ENCODE measurements around the gene HSF5. TPM values are rescaled to one million over a fixed set of nuclear protein-coding genes. Genes with fewer than 3 reads are reported as not detected.
A peak's percentile ranks its signal among the peaks of the same experiment; 100 is the strongest.

HSF5 gene
- total RNA-seq, 1 experiment from 2014 or later = not detected

GRCh38 chr17:58520843-58521430, 32.7 kb upstream of the HSF5 start:
- ATAC-seq (no peak), DNase-seq (ENCODE audit: low read depth, low spot score) (no peak)
- BruUV-seq (replicated peaks) = no TSS peak
- Histone ChIP-seq H3K4me2 (ENCODE audit: low read length) (no peak overlapping the region), H3K27me3 (ENCODE audit: insufficient read depth, low read length) (no peaks in the 10 kb centered on the region), H3K27ac (ENCODE audit: low read depth, low read length) (no peak overlapping the region), H3K9ac (ENCODE audit: low read length) (no peak overlapping the region), H3K9me2 (ENCODE audit: insufficient read depth) (no peaks in the 10 kb centered on the region), H4K20me1 (ENCODE audit: insufficient read depth) (no peaks in the 10 kb centered on the region), H3K4me1 (ENCODE audit: control insufficient read depth in 1 of 2, insufficient read depth in 2 of 2, low read length in 2 of 2) (peaks cover 9 to 25% of the 10 kb centered on the region in 2 experiments), H3K4me3 (replicated peaks in 1 of 2; ENCODE audit: low read depth in 1 of 2, low read length in 2 of 2) (no peak overlapping the region), H3K36me3 (ENCODE audit: control insufficient read depth in 1 of 2, insufficient read depth in 2 of 2, low read length in 2 of 2) (no peaks in the 10 kb centered on the region), H2AFZ (ENCODE audit: low read depth, low read length, poor library complexity, severe bottlenecking) (no peak overlapping the region), H3K79me2 (ENCODE audit: insufficient read depth, low read length) (no peaks in the 10 kb centered on the region), H3K9me3 (ENCODE audit: control insufficient read depth in 1 of 2, insufficient read depth in 1 of 2, low read depth in 1 of 2, low read length in 2 of 2) (no peaks in the 10 kb centered on the region)
- ChIA-PET RAD21 (ENCODE audit: low non-redundant PET in 1 of 2, low total read pairs in 2 of 2, uncharacterized antibody in 2 of 2, unreplicated experiment in 2 of 2) (interaction anchor here in 1 of 2 experiments (0.6 kb wide), 1 partner anchor 484 kb away, joined by 4 read pairs; no protein-coding TSS in a partner anchor), POLR2A (interaction anchor here (0.6 to 6.4 kb wide), 3 partner anchors 13 to 110 kb away, joined by 3 to 121 read pairs (median 4); no protein-coding TSS in a partner anchor), CTCF (interaction anchor here (0.6 to 1.0 kb wide), 3 partner anchors 9 to 483 kb away, joined by 3 to 14 read pairs (median 8); no protein-coding TSS in a partner anchor)
- TF ChIP-seq FOSL1 (IDR thresholded peaks at IDR 0.05; ENCODE audit: low read depth) (no peak), RAD21 (IDR thresholded peaks at IDR 0.05; ENCODE audit: low read depth) (no peak; the same call in 1 of the 2 replicates), POLR2A (IDR thresholded peaks at IDR 0.05; ENCODE audit: borderline replicate concordance, extremely low read depth, insufficient read depth, insufficient read length) (no peak), YY1 (IDR thresholded peaks at IDR 0.05; ENCODE audit: extremely low read depth, insufficient replicate concordance, low read depth, low read length) (no peak), CEBPB (IDR thresholded peaks at IDR 0.05; ENCODE audit: low read depth) (no peak), ZFX (IDR thresholded peaks at IDR 0.05) (no peak)
- TF ChIP-seq, protein P1, sequence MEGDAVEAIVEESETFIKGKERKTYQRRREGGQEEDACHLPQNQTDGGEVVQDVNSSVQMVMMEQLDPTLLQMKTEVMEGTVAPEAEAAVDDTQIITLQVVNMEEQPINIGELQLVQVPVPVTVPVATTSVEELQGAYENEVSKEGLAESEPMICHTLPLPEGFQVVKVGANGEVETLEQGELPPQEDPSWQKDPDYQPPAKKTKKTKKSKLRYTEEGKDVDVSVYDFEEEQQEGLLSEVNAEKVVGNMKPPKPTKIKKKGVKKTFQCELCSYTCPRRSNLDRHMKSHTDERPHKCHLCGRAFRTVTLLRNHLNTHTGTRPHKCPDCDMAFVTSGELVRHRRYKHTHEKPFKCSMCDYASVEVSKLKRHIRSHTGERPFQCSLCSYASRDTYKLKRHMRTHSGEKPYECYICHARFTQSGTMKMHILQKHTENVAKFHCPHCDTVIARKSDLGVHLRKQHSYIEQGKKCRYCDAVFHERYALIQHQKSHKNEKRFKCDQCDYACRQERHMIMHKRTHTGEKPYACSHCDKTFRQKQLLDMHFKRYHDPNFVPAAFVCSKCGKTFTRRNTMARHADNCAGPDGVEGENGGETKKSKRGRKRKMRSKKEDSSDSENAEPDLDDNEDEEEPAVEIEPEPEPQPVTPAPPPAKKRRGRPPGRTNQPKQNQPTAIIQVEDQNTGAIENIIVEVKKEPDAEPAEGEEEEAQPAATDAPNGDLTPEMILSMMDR (IDR thresholded peaks at IDR 0.05 in 2 of 3, conservative IDR thresholded peaks at IDR 0.05 in 1 of 3; ENCODE audit: borderline replicate concordance in 1 of 3, insufficient read depth in 1 of 3, low read depth in 2 of 3, low read length in 2 of 3) = peak in 2 of 3 experiments; percentile 66 to 67; a peak in 4 of 6 replicates
- TF ChIP-seq, protein P2, sequence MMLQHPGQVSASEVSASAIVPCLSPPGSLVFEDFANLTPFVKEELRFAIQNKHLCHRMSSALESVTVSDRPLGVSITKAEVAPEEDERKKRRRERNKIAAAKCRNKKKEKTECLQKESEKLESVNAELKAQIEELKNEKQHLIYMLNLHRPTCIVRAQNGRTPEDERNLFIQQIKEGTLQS (IDR thresholded peaks at IDR 0.05) = no peak
- intact Hi-C loops (cut with micrococcal nuclease) = no loop called here
